ENCODE data around the gene DCST1.
"Not testable (repeated sequence)": the region's sequence is repeated elsewhere in the genome, so short reads cannot be mapped to it uniquely, and the experiment has no call there.

DCST1 gene, protein sequence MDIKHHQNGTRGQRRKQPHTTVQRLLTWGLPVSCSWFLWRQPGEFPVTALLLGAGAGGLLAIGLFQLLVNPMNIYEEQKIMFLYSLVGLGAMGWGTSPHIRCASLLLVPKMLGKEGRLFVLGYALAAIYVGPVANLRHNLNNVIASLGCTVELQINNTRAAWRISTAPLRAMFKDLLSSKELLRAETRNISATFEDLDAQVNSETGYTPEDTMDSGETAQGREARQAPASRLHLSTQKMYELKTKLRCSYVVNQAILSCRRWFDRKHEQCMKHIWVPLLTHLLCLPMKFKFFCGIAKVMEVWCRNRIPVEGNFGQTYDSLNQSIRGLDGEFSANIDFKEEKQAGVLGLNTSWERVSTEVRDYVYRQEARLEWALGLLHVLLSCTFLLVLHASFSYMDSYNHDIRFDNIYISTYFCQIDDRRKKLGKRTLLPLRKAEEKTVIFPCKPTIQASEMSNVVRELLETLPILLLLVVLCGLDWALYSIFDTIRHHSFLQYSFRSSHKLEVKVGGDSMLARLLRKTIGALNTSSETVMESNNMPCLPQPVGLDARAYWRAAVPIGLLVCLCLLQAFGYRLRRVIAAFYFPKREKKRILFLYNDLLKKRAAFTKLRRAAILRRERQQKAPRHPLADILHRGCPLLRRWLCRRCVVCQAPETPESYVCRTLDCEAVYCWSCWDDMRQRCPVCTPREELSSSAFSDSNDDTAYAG

DNA sequence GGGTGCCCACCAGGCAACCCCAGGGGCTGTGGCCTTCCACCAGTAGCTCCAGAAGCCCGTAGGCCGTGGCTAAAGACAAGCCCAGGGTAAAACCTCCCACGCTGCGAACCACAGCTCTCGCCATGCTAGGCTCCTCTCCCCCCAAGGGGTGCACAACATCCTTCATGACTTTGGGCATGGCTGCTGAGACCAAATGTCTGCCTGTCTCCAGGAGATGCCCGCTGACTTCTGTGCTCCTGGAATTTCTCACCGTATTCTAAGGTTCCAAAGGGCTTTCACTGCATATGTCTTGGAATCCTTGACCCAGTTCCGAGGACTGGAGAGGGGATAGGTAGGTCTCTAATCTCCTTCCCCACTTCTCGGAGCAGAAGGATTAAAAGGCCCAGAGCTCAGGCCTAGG is at the start of gene DCST1, which contains the start of gene DCST2:
Gene DCST1 (plus strand): TSS at position 301 of the 400 bp plus-strand sequence. CDS start 213 bp downstream, outside the sequence.
Gene DCST2 (minus strand): TSS at position 258 of the 400 bp plus-strand sequence. CDS start 80 bp downstream, at position 178.
- DNase-seq (ENCODE audit: extremely low read depth, low read depth) = no peak
- H3K4me3 ChIP-seq (replicated peaks; ENCODE audit: low read depth, low read length) = no peak within 1 kb of the TSS
- TF ChIP-seq, protein P1, sequence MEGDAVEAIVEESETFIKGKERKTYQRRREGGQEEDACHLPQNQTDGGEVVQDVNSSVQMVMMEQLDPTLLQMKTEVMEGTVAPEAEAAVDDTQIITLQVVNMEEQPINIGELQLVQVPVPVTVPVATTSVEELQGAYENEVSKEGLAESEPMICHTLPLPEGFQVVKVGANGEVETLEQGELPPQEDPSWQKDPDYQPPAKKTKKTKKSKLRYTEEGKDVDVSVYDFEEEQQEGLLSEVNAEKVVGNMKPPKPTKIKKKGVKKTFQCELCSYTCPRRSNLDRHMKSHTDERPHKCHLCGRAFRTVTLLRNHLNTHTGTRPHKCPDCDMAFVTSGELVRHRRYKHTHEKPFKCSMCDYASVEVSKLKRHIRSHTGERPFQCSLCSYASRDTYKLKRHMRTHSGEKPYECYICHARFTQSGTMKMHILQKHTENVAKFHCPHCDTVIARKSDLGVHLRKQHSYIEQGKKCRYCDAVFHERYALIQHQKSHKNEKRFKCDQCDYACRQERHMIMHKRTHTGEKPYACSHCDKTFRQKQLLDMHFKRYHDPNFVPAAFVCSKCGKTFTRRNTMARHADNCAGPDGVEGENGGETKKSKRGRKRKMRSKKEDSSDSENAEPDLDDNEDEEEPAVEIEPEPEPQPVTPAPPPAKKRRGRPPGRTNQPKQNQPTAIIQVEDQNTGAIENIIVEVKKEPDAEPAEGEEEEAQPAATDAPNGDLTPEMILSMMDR (IDR thresholded peaks at IDR 0.05; ENCODE audit: low read depth, low read length, missing control alignments) = no peak

DNA sequence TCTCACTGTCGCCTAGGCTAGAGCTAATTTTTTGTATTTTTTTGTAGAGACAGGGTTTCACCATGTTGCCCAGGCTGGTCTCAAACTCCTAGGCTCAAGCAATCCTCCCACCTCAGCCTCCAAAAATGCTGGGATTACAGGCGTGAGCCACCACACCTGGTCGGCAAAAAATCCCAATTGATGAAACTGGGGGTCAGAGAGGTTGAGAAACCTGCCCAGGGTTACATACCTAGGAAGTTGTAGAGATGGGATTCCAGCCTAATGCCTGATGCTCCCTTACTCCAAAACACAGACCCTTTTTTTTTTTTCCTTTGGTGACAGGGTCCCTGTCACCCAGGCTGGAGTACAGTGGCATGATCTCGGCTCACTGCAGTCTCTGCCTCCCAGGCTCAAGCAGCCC is 46.9 kb upstream of the DCST1 start:
- H3K4me3 ChIP-seq (replicated peaks; ENCODE audit: low read depth, low read length); DNase-seq (ENCODE audit: extremely low read depth, low read depth): not testable (repeated sequence)

DNA sequence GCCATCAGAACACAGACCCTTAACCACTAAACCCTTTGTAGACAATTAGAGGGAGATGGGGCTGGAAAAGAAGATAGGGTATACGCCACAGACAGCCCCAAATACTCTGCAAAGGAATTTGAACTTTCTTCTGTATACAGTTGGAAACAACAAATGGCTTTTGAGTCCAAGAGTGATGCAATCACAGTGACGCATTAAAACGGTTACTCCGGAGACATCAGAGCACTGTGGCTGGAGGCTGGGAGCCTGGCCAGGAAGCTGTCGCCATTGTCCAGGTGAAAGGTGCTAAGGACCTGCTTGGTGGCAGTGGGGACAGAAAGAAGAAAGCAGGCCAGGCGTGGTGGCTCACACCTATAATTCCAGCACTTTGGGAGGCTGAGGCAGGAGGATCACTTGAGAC is 46.3 kb upstream of the DCST1 start:
- H3K4me3 ChIP-seq (replicated peaks; ENCODE audit: low read depth, low read length) = no peak overlapping the region
- TF ChIP-seq, protein P1 (IDR thresholded peaks at IDR 0.05; ENCODE audit: low read depth, low read length, missing control alignments) = no peak
- DNase-seq (ENCODE audit: extremely low read depth, low read depth) = no peak

DNA sequence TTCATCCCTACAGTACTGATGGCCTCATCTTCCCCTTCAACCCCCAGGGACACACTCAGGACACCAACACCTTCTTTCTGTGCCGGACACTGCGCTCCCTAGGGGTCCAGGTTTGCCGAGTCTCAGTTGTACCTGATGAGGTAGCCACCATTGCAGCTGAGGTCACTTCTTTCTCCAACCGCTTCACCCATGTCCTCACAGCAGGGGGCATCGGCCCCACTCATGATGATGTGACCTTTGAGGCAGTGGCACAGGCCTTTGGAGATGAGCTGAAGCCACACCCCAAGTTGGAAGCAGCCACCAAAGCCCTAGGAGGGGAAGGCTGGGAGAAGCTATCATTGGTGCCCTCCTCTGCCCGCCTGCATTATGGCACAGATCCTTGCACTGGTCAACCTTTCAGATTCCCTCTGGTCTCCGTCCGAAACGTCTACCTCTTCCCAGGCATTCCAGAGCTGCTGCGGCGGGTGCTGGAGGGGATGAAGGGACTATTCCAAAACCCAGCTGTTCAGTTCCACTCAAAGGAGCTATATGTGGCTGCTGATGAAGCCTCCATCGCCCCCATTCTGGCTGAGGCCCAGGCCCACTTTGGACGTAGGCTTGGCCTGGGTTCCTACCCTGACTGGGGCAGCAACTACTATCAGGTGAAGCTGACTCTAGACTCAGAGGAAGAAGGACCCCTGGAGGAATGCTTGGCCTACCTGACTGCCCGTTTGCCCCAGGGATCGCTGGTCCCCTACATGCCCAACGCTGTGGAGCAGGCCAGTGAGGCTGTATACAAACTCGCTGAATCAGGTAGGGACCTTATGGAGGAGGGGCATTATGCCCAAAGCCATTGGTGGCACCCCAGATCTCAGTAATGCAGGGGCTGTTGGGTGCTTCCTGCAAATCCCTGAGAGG is 45.3 kb upstream of the DCST1 start:
- no peak for DNase-seq (ENCODE audit: extremely low read depth, low read depth)
- TF ChIP-seq, protein P1 (IDR thresholded peaks at IDR 0.05; ENCODE audit: low read depth, low read length, missing control alignments) = no peak
- H3K4me3 ChIP-seq (replicated peaks; ENCODE audit: low read depth, low read length) = no peak overlapping the region

DNA sequence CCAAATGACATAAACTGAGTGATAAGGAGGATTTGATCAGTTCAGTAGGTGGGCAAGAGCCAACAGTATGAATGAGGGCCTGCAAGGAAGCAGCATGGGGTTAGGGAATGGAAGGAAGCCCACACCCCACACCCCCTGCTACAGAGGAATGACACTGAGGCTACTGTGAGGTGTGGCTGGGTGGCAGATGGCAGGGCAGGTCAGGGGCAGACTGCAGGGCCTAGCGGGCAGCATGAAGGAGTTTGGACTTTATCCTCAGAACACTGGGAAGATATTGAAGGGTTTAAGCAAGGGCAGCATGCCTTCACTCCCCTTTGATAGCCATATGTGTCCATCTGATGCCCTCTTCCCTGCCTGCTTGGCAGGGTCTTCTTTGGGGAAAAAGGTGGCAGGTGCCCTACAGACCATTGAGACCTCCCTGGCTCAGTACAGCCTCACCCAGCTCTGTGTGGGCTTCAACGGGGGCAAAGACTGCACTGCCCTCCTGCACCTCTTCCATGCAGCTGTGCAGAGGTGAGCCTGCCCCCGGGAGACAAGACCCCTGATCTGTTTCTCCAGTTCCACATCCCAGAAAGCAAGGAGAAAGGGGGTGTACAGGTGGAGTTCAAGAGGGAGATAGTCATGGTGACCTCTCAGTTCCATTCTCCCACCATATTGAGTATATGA is 44.3 kb upstream of the DCST1 start:
- H3K4me3 ChIP-seq (replicated peaks; ENCODE audit: low read depth, low read length) = no peak overlapping the region
- TF ChIP-seq, protein P1 (IDR thresholded peaks at IDR 0.05; ENCODE audit: low read depth, low read length, missing control alignments) = no peak
- DNase-seq (ENCODE audit: extremely low read depth, low read depth) = no peak

DNA sequence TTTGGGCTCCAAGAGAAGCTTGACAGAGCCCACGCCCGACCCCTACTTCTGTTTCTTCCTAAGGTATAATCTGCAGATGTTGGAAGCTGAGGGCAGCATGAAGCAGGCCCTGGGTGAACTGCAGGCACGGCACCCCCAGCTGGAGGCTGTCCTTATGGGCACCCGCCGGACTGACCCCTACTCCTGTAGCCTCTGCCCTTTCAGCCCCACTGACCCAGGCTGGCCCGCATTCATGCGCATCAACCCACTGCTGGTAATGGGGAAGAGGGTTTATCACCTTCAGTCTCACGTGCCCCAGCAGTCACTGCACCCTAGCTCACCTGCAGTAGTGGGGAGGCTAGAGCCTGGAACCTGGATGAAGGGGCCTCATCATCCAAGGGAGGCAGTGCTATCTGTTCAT is 43.3 kb upstream of the DCST1 start:
- no peak overlapping the region for H3K4me3 ChIP-seq (replicated peaks; ENCODE audit: low read depth, low read length)
- no peak for DNase-seq (ENCODE audit: extremely low read depth, low read depth)
- TF ChIP-seq, protein P1 (IDR thresholded peaks at IDR 0.05; ENCODE audit: low read depth, low read length, missing control alignments) = no peak

All from HFF-Myc (cell line).